Stimulated activated CD4-positive, alpha-beta T cell treated with anti-CD3 and anti-CD28 coated beads, Interleukin-4, amount 100 ng/mL, for 4 hours (primary cell): ENCODE data around the gene EYA2.
"Not testable (repeated sequence)": the region's sequence is repeated elsewhere in the genome, so short reads cannot be mapped to it uniquely, and the experiment has no call there.

Experiments
- DNase-seq, 2 experiments: peaks; one replicate each; pipeline ENCODE4 v3.0.0-alpha.2; 2020

The EYA2 gene

DNA sequence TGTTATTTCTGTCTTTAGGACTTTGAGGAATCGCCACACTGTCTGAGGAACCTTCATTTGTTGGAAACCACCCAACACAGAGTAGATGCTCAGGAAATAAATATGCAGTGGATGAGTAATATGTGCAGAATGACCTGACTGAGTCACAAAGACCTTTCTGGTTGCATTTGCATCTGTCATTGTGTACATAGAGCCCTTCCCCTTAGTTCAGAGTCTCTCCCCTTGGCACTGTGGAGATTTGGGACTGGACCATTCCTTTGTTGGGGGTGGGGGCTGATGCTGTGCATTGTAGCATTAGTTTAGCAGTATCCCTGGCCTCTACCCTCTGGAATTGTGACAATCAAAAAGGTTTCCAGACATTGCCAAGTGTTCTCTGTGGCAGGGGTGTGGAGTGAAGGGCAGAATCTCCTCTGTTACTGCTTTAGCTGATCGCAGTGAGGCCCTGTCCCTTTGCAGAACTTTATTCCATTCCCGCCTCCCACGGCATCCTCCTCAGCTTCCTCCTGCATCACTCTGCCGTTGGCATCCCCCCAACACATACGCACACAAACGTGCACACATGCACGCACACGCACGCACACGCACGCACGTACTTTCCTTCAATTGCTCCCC, 64.5 kb downstream of the EYA2 start:
- DNase-seq, result no peak

DNA sequence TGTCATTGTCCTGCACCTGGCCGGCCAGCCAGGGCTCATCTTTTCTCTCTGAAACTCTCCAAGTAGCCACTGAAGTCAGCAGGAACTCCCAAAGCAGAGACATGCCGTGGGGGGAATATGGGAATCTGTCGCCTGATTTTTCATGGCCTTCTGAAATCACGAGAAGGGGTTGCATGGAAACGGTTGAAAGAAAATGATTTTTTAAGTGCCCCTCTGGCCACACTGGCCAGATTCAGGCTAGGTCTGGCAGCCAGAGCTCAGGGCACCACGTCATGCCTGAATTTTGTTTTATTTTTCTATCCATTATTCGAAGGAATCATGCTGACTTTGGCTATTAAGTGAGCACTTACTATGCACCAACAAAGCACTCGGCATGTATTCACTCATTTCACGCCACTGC, 65.2 kb downstream of the EYA2 start:
- DNase-seq, result no peak

DNA sequence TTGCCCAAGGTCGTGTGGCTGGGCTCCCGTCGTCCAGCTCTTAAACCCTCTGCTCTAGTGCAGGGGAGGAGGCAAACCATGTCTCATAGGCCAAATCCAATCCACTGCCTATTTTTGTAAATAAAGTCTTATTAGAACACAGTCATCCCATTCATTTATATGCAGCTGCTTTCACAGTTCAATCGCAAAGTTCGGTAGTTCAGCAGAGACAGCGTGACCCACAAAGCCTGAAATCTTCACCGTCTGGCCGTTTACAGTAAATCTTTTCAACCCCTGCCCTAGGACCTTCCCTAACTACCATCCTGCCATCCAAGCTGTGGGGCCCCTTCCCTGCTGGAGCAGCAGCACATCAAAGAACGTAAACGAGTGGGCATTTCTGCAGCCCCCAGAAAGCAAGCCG, 65.9 kb downstream of the EYA2 start:
- DNase-seq, result no peak

DNA sequence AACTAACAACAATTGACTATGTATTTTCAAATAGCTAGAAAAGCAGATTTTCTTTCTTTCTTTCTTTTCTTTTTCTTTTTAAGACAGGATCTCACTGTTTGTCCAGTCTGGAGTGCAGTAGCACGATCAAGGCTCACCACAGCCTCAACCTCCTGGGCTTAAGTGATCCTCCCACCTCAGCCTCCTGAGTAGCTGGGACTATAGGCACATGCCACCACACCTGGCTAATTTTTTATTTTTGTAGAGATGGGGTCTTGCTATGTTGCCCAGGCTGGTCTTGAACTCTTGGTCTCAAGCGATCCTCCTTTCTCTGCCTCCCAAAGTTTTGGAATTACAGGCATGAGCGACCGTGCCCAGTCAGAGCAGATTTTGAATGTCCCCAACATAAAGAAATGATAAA, 67.3 kb downstream of the EYA2 start:
- not testable (repeated sequence) for DNase-seq

DNA sequence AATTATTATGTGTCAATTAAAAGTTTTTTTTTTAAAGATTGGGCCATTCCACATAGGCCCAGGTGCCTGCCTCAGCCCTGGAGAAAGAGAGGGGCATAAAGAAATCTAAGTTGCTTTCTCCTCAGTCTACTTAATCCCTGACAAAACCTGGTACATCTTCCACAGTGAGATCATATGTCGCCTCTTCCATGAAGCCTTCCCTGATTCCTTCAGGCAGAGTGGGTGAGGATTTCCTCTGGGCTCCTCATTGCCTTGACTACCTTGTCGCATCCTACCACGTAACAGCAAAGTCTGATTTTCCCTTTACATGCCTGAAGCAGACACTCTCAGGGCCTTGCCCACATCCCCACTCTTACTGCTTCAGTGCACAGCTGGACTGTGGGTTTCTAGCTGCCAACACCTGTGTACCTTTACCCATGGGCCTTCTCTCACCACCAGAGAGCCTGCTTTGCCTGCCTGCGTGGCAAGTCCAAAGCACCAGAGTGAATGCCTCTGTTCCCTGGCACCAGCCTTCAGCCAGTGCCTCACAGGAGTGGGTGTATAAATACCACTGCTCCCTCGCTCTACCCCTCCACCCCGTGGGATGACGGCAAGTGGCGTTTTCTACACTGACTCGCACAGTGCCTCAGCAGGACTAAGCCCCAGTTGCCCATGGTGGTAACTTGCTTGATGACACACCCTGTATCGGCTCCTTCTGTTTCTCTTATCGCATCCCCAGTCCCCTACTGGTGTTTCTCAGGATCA, 68.0 kb downstream of the EYA2 start:
- DNase-seq, result no peak

DNA sequence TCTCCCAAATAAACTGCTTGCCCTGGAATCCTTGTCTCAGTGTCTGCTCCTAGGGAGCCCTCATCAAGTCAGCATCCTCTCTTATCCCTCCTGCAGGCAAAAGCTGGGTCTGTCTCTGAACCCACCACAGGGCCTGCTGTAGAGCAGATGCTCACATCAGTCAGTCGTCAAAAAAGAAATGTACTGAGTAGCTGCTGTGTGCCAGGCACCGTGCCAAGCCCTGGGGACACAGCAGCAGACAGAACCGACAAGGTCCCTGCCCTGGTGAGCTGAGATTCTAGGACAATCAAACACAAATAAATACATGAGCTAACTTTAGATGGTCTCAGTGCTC, 68.5 kb downstream of the EYA2 start:
- DNase-seq, result no peak

DNA sequence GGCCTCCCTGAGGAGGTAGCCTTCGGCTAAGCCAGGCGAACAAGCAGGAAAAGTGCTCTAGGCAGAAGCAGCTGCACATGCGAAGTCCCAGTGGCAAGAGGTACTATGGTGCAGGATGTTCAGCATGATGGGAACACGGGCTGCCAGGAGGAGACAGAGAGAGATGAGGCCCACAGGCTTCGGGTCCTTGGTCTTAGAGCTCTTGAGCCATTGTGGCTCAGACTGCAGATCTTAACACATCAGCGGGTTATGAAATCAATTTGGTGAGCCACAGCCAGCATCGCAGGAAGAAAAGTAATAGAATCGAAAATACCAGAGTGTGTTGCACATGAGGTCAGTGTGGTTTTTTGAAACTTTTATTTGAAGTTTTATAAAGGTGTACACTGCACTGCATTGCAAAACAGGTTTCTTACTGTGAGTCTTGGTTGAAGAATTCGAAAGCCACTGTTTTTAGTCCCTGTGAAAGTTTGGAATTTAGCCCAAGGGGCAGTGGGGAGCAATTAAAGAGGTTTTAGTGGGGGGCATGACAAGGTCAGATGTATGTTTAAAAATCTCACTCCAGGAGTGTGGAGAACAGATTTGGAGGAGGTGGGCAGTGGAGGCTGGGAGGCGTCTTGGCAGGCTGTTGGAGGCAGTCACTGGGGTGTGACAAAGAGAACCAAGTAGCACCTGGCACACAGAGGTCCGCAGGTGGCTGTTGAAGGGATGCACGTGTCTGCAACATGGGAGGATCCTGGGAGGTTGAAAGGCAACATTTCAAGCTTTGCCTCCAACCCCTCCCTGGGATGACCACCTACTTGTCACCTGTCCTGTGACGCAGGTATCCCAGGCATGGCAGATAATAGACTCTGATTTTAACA, 69.3 kb downstream of the EYA2 start:
- no peak for DNase-seq

DNA sequence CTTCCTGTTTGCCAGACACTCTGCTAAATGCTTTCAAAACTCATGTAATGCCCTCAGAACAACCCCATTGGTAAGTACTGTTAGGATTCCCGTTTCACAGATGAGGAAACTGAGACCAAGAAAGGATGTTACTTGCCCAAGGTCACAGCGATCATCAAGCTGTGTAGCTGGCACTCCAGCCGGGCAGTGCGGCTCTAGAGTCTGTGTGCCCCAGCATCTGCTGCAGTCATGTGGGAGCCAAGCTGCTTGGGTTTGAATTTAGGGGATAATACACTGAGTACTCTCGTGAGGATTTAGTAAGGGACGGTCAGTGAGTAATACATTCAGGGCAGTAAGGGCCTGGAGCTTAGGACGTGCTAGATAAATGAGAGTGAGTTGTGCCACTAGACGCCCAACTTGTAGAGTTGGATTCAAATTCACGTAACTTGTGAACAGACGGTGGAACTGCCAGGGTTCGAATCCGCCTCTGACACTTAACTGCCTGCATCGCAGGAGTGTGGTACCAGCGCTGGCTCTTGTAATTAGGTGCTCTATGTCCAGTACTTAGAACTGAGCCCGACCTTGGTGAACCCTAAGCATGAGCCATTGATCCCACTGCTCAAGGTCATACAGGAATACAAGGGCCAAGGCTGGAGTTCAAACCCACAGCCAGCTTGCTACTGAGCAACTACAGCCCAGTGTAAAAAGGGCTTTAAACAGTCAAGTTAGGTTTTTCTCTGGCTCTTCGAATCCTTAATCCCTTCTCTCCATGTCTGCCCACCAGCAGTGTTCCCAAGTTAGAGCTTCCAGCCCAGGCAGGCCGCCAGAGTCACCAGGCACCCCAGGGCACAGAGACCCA, 70.2 kb downstream of the EYA2 start:
- DNase-seq, result no peak

DNA sequence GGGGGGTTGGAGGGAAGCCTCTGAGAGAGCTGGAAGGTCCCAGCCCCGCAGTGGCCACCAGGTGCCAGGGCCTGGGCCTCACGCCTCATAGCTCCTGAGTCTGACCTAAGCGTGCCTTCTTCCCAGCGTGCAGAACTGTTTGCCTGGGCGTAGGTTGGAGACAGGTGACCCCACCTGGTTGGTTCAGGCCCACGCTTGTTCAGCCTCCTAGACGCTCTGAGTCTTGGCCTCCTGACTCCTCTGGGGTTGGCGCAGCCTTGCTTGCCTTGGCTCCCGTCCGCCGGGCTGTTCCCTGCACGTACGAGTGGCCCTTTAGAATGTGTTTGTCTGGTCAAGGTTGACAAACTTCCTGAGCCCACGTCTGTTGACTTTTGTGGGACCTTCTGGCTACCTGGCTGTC, 70.8 kb downstream of the EYA2 start:
- DNase-seq, result no peak

DNA sequence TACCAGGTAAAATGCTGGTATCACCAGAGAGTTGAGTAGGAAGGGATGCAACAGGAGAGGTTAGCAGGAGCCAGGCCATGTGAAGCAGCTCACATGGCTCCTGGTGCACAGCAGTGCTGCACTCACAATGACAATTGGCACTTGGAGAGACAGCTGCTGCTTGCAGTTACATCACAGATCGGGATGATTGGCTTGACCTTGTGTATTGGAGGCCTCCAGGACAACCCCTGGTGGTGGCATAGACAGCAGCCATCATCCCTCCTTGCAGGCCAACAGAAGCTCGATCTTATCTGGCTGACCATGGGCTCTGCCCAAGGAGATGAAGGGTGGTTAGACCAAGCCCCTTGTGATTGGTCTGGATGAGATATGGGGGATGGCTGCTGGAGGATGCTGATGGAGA, 73.0 kb downstream of the EYA2 start:
- no peak for DNase-seq

DNA sequence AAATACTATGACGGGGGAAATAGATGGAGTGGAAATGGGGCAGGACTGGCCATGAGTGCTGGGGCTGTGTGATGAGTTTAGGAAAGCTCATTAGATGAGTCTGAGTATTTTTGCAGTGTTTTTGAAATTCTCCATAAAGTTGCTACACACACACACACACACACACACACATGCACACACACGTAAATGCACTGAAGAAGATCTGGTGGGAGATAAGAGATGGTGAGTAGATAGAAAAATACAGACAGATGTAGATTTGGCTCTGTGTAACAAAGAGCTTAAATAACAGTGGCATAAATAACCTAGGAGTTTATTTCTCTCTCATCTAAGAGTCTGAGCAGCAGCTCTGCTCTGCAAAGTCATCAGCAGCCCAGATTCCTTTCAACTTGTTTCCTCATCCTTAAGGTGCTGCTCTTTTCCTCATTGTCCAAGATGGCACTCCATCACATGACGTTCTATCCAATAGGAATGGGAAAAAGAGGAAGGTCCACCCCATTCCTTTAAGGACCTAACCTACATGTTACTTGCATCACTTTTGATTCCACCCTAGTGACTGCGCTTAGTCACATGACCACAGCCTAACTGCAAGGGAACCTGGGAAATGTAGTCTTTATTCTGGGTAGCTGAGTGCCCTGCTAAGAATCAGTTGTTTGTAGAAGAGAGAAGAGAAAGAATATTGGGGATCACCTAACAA, 76.4 kb downstream of the EYA2 start:
- no peak for DNase-seq

DNA sequence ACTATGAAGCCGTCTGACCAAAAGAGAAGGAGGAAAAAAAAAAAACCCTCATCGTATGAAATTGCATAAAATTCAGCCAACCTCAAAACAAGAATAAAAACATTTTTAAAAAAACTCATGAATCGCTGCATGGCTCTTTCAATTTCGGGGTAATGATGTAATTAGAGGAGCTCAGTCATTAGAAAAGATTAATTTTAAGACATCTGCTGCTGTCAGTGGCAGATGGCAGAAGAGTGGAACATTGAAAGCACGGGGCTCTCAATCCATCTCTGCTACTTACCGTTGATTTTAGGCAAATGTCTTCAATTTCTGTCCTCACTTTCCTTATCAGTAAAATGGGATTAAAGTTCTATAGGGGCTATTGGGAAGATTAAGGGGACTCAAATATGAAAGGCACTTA, 79.1 kb downstream of the EYA2 start:
- no peak for DNase-seq

DNA sequence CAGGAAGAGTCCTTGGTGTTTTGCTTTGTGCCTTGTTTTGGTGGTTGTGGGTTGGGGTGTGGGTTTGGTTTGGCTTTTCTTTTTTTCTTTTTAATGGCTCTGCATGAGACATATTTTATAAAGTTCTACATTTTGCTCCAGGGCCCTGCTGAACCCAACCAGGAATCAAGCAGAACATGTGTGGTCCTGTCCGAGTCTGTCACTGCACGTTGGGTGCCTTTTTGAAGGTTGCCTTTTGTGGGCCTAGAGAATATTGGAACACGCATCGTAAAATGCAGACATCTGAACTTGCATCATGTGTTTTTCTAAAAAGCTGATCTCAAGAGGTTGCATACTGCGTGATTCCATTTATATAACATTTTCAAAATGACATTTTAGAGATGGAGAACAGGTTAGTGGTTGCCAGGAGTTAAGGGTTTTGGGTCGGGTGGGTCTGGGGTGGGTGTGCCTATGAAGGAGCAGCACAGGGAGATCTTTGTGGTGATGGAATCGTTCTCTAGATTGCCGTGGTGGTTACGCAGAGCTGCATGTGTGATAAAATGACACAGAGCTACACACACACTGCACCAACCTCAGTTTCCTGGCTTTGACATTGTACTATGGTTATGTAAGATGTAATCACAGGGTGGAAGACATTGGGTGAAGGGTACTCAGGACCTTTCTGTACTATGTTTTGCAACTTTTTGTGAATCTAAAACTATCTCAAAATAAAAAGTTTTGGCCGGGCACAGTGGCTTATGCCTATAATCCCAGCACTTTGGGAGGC, 80.2 kb downstream of the EYA2 start:
- DNase-seq, result no peak

DNA sequence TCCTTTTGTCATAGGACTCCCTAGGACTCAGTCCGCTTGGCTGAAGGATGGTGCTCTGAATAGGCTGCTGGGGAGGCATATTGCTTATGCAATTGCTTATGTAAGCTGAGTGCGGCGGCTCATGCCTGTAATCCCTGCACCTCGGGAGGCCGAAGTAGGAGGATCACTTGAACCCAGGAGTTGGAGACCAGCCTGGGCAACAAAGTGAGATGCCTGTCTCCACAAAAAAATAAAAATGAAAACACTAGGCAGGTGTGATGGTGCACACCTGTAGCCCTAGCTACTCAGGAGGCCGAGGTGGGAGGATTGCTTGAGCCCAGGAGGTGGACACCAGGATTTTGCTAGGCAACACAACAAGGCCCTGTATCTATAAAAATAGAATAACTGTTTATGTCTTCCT, 81.3 kb downstream of the EYA2 start:
- no peak for DNase-seq

DNA sequence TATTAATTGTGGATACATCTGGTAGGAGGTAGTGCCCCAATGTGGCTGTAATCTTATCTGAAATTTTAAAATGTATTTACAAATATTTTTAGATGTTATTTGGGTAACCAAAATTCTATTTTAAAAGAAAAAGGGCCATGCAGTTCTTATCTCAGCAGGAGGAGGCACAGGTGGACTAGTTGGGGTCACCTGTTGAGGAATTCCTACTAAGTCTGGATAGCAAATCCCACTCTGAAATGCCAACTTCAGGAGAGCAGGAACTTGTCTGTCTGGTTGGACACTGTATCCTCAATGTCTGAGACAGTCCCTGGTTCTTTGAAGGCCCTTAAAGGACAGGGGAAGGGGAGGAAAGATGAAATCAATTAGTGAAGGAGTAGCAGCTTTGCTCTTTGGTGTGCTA, 82.6 kb downstream of the EYA2 start:
- no peak for DNase-seq

DNA sequence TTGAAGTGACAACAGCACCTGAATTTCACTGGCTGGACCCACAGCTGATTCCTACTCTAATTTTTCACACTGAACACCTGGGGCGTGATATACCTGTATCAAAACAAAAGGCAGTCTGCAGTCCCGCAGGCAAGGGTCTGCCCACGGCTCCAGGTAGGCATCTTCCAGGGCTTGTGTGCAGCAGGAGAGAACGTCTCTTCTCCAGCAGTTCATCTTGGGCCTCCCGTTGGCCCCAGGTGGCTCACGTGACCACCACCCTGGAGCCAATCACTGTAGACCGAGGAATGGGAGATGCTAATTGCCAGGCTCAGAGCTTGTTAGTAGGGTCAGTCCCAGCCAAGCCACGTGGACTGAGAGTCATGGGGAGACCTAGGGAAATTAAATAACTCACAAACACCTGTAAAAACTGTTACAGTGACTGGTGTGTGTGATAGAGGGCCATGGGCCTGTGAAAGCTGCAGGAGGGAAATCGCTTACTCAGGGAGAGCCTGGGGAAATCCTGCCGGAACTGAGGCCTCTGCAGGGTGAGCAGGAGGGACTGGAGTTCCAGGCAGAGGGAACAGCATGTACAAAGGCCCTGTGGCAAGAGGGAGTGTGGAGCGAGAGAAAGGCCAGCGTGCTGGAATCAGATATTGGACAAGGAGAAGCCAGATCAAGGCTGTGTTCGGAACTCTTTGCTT, 83.4 kb downstream of the EYA2 start:
- no peak for DNase-seq

DNA sequence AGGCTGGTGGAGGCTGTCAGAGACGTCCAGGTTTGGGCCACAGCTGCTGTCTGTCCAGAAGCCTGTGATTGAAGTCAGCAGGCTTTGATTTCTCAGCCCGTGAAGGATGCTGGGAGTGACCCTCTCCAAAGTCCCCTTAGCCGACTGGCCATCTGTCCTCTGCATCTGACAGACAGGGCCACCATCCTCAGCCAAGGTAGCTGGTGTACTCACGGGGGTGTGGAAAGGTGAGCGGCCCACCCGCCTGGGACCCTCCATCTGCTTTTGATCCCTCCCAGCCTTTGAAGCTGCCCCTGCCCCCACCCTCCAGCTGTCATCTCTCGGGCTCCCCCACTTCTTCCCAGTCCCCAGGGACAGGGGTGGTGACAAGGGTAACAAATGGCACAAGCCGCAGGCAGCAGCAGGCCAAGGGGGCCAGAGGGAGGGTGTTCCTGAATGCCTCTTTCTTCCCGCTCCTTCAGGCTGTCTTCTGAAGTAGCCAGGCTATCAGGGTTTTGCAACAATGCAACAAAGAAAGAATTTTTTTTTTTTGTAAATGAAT, 84.4 kb downstream of the EYA2 start:
- DNase-seq, result no peak

DNA sequence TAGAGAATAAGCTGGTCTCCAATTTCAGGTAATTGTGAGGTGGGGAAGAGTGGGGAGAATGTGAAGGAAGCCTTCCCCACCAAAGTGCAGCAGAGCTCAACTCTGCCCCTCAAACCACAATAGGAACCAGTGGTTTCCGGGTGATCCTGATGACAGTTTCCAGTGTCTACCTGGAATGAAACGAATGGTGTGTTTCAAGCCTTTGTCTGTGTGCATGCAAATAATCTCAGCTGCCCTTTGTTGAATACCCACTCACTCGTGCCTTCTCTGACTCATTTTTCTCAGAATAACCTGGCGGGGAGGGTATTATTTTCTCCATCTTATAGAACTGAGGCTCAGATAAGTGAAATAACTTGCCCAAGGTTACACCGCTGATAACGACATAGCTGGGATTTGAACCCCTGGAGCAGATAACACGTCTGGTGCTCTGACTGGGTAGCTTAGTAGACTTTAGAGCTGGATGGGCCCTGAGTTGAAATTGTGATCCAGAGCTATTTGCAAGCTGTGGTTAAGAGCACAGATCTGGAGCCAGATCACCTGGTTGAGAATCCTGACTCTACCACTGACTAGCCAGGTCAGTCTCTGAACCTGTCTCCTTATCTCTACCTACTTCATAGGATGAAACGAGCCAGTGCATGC, 85.1 kb downstream of the EYA2 start:
- no peak for DNase-seq

DNA sequence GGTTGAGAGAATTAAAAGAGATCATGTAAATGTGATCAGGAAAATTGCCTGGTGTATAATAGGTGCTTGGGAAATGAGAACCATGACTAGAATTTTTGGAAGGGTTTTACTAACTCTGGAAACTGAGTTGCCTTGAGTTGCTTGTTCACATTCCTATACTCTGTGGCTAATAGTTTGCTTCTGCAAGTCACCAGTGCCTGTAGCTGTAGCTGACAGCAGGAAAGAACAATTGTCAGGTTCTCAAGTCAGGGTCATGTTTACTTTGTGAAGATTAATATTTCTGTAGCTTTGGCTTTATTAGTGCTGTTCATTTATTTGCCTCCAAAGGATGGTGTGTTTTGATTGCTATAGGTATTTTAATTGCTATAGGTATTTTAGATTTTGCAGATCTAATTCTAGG, 86.5 kb downstream of the EYA2 start:
- no peak for DNase-seq

DNA sequence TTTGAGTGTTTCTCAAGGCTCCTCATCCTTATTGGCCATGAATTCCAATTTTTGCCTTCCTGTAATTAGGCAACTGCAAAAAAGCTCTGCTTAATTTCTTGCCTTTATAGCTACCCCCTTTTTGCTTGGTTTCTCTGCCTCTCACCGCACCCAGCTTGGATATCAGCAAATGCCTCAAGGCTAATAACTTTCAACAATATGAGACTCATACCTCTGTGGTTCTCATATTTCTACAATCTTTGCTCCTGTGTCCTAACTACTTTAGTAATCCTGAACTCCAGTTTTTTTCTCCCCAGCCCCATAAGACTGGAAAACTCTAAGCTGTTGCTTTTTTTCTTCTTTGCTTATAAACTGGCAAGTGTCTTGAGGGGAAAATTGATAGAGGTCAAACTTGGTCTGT, 88.8 kb downstream of the EYA2 start:
- DNase-seq, result no peak
